Activated CD8-positive, alpha-beta memory T cell treated with anti-CD3 and anti-CD28 coated beads for 36 hours (primary cell): ENCODE results near the gene CLASRP. TPM values are rescaled to one million over a fixed set of nuclear protein-coding genes. Genes with fewer than 3 reads are reported as not detected.

Source experiments
- CTCF ChIA-PET: fragments of 350-600 bp; sonication (Branson Sonifier 250); formaldehyde crosslinking; loops from one replicate; lab custom pipeline; 2021; ENCODE audit warnings: antibody characterized with exemption; lab: Charles Lee
- POLR2A ChIA-PET: fragments of 350-600 bp; sonication (Branson Sonifier 250); formaldehyde crosslinking; loops from one replicate; lab custom pipeline; 2021; ENCODE audit warnings: antibody characterized with exemption; lab: Charles Lee
- total RNA-seq, 2 experiments: library from RNA; stranded (reverse); gene quantifications; one replicate each; pipeline ENCODE4 v1.2.3, GENCODE V29; 2021

The CLASRP gene, protein sequence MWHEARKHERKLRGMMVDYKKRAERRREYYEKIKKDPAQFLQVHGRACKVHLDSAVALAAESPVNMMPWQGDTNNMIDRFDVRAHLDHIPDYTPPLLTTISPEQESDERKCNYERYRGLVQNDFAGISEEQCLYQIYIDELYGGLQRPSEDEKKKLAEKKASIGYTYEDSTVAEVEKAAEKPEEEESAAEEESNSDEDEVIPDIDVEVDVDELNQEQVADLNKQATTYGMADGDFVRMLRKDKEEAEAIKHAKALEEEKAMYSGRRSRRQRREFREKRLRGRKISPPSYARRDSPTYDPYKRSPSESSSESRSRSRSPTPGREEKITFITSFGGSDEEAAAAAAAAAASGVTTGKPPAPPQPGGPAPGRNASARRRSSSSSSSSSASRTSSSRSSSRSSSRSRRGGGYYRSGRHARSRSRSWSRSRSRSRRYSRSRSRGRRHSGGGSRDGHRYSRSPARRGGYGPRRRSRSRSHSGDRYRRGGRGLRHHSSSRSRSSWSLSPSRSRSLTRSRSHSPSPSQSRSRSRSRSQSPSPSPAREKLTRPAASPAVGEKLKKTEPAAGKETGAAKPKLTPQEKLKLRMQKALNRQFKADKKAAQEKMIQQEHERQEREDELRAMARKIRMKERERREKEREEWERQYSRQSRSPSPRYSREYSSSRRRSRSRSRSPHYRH
- 10 to 100 TPM; 78.1 to 80.5 TPM for total RNA-seq

DNA sequence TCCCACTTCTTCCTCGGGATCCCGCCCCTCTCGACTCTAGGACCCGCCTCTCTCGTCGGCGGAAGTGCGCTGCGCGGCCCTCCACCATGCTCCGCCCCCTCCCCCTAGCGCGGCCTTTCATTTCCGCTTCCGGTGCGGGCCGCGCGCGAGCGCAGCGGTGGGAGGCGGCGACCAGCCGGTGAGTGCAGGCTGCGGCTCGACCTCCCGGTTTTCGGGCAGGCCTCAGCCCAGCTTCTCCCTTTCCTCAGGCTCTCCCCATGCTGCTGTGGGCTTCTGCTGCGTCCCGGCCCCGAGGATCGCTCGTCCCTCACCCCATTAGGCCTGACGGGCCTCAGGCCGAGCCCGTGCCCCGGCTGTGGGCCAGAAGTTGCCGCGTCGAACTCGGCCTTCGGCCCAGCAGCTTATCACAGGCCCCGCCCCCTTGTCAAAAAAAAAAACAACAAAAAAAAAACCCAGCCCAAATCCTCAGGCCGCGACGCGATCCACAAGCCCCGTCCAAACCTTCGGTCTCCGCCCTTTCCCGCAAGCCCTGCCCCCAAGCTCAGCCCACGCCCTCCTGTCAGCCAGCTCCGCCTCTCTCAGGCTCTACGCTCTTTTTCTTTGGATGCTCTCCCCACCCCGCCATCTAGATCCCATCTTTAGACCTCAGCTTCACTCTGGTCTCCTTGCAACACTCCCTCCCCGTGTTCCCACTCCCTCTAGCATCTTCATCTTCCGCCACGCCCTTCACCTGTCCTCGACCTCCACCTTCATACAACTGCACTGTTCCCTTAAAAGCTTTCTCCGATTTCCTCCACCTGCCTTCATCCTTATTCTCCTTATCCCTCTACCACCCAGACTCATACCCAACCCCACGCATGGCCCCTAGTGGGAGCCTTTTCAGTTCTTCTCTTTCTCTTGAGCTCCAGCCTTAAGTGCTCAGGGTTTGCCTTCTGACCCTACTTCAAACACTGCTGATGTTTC lies at the start of gene CLASRP:
Gene CLASRP (plus strand): TSS at position 115 of the 963 bp plus-strand sequence. CDS start 1,168 bp downstream, outside the sequence.
- ChIA-PET POLR2A (interaction anchor here (0.5 to 1.6 kb wide), 15 partner anchors 8 to 728 kb away, joined by 3 to 13 read pairs (median 4); partner anchors contain the start of genes RELB and TRAPPC6A), CTCF (interaction anchor here (0.6 to 1.9 kb wide), 11 partner anchors 10 to 400 kb away, joined by 3 to 10 read pairs (median 3); partner anchors contain the start of genes GEMIN7 and RELB)

DNA sequence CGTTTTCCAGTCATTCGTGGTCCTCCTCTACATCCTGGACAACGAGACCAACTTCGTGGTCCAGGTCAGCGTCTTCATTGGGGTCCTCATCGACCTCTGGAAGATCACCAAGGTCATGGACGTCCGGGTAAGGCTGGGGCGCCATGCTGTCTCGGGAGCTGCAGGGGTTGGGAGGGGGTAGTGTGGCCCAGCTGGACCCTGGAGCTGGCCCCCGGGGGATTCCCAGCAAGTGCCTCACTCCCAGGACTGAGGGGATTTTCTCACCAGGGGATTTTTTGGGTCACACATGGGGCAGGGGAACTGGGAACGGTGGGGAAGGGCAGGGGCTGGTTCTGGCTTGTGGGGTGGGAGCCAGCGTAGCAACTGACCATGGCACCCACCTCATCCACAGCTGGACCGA lies 48.4 kb upstream of the CLASRP start:
- CTCF ChIA-PET: interaction anchor here (1.7 to 2.0 kb wide), 2 partner anchors 10 to 67 kb away, joined by 4 to 8 read pairs; partner anchors contain the start of gene RELB
- POLR2A ChIA-PET: interaction anchor here (0.7 kb wide), 1 partner anchor 12 kb away, joined by 3 read pairs; no protein-coding TSS in a partner anchor

DNA sequence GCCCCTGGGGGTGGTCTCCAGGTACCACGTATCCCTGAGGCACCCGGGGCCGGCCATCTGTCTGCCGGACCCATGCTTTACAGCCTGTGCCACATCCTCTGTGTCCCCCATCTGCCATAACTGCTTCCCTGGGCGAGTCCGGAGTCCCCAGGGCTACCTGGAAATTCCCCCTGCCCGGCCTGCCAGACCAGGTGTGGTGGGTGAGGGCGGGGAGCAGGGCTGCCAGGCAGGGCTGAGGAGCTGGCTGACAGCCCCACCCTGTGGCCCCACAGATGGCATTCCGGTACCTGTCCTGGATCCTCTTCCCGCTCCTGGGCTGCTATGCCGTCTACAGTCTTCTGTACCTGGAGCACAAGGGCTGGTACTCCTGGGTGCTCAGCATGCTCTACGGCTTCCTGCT lies 47.9 kb upstream of the CLASRP start:
- CTCF ChIA-PET: no interaction called here
- POLR2A ChIA-PET: no interaction called here

DNA sequence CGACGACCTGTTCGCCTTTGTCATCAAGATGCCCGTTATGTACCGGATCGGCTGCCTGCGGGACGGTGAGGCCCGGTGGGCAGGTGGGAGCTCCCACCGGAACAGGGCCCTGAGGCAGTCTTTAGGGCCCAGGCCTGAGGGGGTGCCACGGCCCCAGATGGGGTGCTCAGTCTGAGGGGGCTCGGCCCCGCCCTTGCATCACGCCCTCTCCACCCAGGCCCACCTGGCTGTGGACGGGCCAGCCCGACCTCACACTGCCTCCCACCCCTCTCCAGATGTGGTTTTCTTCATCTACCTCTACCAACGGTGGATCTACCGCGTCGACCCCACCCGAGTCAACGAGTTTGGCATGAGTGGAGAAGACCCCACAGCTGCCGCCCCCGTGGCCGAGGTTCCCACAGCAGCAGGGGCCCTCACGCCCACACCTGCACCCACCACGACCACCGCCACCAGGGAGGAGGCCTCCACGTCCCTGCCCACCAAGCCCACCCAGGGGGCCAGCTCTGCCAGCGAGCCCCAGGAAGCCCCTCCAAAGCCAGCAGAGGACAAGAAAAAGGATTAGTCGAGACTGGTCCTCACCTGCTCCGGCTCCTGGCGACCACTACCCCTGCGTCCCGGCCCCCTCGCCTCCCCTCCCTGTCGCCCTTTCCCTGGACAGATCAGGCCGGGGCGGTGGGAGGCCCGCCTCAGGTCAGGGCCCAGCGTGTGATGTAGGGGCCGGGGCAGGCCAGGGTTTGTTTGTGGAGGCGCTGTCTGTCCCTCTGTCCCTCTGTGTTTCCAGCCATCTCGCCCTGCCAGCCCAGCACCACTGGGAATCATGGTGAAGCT lies 46.3 kb upstream of the CLASRP start:
- ChIA-PET CTCF (no interaction called here), POLR2A (interaction anchor here (0.6 kb wide), 1 partner anchor 82 kb away, joined by 5 read pairs; no protein-coding TSS in a partner anchor)

DNA sequence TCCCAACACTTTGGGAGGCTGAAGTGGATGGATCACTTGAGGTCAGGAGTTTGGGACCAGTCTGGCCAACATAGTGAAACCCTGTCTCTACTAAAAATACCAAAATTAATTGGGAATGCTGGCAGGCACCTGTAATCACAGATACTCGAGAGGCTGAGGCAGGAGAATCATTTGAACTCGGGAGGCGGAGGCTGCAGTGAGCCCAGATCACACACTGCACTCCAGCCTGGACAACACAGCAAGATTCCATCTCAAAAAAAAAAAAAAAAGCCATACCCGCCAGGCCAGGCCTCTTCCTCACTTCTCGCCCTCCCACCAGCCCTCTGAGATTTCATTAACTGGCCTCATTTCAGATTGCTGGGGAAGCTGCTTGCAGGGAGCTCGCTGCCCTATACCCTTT lies 45.3 kb upstream of the CLASRP start:
- POLR2A ChIA-PET: no interaction called here
- CTCF ChIA-PET: interaction anchor here (0.6 kb wide), 1 partner anchor 15 kb away, joined by 3 read pairs; no protein-coding TSS in a partner anchor

DNA sequence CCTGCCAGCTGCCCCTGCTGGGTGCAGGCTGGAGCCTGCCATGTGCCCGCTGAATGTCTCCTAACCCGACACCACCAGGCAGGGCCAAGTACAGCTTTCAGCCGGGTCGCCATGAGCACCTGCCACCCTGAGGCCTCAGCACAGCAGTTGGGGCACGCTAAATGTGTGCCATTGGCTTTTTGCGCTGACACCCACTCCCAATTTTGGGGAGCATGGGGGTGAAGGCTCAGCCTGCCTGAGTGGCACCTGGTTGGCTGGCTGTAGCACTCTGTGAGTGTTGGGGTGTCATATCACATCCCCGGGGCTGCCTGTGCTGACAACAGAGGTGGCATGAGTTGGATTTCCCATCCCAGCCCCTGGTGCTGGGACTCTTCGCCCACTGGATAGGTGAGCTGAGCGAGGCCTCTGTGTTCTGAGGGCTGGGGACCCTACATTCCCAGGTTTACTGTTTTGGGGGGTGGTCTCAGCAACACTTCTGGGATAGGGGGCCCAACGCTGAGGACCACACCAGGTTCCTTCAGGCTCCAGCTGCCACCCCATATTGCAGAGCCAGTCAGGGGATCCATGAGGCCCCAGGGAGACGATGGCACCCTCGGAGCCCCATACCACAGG lies 44.8 kb upstream of the CLASRP start:
- ChIA-PET CTCF (interaction anchor here (0.6 kb wide), 1 partner anchor 16 kb away, joined by 3 read pairs; no protein-coding TSS in a partner anchor), POLR2A (no interaction called here)

DNA sequence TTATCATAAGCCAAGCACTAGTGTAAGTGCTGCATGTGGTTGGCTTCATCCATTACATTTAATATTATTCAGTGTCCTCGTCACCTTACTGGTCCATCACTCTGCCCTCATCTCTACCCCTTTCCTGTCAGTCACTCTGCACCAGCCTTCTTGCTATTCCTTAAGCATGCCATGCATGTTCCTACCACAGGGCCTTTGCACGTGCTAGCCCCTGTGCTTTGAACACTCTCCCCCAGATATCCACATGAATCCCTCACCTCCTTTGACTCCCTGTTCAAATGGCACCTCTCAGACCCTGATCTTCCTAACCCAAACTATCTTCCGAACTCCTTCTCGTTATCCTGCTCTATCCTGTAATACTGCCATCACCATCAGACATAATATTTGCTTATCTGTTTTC lies 40.8 kb upstream of the CLASRP start:
- ChIA-PET POLR2A (no interaction called here), CTCF (interaction anchor here (0.7 to 1.3 kb wide), 2 partner anchors 9 to 48 kb away, joined by 4 to 6 read pairs; no protein-coding TSS in a partner anchor)

DNA sequence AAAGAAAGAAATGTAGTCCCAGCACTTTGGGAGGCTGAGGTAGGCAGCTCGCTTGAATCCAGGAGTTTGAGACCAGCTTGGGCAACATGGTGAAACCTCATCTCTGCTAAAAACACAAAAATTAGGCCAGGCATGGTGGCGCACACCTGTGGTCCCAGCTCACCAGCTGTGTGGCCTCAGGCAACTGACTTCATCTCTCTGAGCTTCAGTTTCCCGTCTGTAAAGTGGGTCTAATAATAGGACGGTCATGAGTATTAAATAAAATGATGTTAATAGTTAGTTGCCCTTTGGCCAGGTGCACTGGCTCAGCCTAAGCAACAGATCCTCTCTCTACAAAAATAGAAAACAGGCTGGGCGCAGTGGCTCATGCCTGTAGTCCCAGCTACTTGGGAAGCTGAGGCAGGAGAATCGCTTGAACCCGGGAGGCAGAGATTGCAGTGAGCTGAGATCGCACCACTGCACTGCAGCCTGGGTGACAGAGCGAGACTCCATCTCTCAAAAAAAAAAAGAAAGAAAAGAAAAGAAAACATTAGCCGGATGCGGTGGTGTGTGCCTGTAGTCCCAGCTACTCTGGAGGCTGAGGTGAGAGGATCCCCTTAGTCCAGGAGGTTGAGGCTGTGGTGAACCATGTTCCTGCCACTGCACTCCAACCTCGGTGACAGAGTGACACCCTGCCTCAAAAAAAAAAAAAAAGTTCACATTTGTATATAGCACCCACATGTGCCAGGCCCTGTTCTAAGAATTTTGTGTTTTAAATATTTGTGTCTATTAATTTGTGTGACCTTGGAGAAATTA lies 39.5 kb upstream of the CLASRP start:
- ChIA-PET CTCF (interaction anchor here (1.0 to 1.9 kb wide), 3 partner anchors 10 to 60 kb away, joined by 3 to 8 read pairs (median 6); no protein-coding TSS in a partner anchor), POLR2A (interaction anchor here (0.7 kb wide), 1 partner anchor 40 kb away, joined by 5 read pairs; the partner anchor contains the start of gene CLASRP)

DNA sequence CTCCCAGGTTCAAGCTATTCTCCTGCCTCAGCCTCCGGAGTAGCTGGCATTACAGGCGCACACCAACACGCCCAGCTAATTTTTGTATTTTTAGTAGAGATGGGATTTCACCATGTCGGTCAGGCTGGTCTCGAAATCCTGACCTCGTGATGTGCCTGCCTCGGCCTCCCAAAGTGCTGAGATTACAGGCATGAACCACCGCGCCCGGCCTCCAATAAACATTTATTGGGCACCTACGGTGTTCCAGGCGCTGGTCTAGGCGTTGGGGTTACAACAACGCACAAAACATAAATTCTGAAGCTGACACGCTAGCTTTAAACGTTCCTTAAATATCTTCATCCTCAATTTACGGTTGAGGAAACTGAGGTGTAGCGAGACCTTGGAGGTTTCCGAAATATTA lies 38.2 kb upstream of the CLASRP start:
- ChIA-PET POLR2A (interaction anchor here (1.0 to 1.1 kb wide), 2 partner anchors 26 to 38 kb away, joined by 3 to 7 read pairs; partner anchors contain the start of gene CLASRP), CTCF (interaction anchor here (1.0 to 1.9 kb wide), 4 partner anchors 11 to 59 kb away, joined by 3 to 8 read pairs (median 4); partner anchors contain the start of gene CLASRP)

DNA sequence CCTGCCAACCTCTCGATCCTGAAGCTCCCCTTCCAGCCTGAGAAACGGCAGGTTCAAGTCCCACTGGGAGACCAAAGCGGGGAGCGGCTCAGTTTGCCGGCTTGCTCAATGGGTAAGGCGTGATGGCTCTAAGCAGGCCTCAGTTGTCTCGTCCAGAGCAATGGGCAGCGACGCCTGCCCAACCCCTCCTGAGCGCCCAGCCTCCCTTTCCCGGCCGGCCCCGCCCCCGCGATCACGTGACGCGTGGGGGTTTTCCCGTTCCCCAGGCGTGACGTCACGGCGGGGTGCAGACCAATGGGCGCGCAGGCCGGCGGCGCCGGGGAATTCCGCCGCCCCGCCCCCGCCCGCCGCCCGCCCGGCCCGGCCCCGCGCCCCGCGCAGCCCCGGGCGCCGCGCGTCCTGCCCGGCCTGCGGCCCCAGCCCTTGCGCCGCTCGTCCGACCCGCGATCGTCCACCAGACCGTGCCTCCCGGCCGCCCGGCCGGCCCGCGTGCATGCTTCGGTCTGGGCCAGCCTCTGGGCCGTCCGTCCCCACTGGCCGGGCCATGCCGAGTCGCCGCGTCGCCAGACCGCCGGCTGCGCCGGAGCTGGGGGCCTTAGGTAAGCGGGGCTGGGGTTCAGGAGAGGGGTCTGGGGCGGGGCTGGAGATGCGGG lies 37.6 kb upstream of the CLASRP start, which contains the start of gene RELB:
Gene RELB (plus strand): TSS at position 378 of the 653 bp plus-strand sequence. CDS start 116 bp downstream, at position 494.
- POLR2A ChIA-PET: interaction anchor here (0.5 to 1.1 kb wide), 8 partner anchors 21 to 178 kb away, joined by 3 to 13 read pairs (median 4); partner anchors contain the start of gene CLASRP

DNA sequence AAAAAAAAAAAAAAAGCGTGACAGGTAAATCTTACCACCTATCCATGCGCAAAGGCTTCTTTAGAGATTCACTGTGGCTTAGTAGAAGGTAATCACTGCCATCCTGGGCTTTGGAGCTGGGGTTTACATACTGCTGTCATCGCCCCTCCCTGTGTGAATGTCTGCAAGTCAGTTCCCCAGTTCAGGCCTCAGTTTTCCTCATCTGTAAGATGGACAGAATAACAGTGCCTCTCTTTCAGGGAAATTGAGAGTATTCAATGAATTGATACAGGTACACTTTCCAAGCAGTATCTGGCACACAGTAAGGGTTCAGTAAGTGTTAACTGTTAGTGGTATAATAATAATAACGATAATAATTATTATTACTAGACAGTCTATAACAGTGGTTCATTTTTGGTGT lies 35.4 kb upstream of the CLASRP start:
- ChIA-PET CTCF (no interaction called here), POLR2A (no interaction called here)

More for the DNA sequence above, 37.6 kb upstream of the CLASRP start, which contains the start of gene RELB:
- CTCF ChIA-PET: interaction anchor here (1.0 to 1.9 kb wide), 3 partner anchors 11 to 58 kb away, joined by 3 to 8 read pairs (median 6); partner anchors contain the start of gene CLASRP

DNA sequence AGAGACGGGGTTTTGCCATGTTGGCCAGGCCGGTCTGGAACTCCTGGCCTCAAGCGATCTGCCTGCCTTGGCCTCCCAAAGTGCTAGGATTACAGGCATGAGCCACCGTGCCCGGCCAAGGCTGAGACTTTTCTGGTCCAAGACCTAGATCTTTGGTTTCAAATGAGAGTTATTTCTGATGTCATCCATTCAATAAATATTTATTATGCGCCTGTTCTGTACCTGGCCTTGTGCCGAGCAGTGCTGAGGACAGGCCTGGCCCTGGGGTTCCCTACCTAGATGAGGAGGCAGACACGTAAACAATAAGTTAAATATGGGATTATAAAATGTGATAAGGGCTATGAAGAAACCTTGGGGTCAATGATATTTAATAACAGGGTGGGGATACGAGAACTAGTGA lies 33.1 kb upstream of the CLASRP start:
- ChIA-PET POLR2A (no interaction called here), CTCF (no interaction called here)

DNA sequence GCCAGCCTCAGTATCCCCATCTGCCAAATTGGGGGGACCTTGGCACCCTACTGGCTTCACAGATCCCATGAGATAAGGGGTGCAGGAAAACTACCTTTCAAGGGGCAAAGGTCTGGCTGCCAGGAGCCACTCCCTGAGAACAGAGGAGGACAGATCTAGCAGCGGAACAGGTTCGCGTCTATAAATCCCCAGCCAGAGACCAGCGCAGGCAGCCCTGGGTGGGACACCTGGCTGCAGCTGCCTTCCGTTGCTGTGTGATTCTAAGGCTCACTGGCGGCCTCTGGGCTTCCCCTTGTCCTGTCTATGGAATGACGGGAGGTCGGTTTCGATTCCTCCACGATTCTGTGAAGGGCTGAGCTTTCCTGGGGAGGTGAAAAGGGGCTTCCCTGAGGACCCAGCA lies 30.3 kb upstream of the CLASRP start:
- CTCF ChIA-PET: no interaction called here
- POLR2A ChIA-PET: no interaction called here

DNA sequence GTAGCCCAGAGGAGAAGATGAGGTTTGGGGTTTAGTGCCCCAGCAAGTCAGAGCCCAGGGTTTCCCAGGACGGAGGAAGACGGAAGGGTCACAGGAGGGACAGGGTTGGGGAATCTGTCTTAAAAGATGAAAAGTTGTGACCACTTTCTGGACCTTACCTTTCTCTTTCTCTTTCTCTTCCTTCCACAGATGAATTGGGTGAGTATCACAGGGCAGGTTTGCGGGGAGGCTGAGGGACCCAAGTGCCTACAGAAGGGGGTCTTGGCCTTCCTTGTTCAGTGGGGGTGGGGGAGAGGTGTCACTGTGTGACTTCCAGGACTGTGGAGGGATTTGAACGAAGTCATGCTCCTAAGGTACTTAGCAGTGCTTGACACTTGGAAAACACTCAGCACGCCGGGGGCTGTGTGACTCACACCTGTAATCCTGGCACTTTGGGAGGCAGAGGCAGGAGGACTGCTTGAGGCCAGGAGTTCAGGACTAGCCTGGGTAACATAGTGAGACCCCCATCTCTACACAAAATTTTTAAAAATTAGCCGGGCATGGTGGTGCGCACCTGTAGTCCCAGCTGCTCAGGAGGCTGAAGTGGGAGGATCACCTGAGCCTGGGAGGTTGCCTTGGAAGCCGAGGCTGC lies 29.1 kb upstream of the CLASRP start:
- ChIA-PET CTCF (no interaction called here), POLR2A (no interaction called here)

DNA sequence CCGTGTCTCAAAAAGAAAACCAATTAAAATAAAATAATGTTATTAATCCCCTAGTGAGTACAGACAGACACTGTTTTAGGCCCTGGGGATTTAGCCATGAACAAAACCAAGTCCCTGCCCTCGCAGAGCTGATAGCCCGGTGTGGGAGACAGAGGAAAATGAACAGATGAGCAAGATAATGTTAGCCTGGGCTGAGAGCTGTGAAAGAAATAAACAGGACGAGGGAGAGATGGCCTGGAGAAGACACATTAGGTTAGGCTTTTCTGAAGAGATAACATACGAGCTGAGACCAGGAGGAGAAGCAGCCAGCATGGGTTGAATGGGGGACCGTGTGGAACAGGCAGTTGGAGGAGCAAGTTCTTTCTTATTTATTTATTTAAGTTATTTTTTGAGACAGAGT lies 28.5 kb upstream of the CLASRP start:
- POLR2A ChIA-PET: no interaction called here
- CTCF ChIA-PET: no interaction called here
